ENCODE data around the gene BTBD3. TPM values are rescaled to one million over a fixed set of nuclear protein-coding genes. Genes with fewer than 3 reads are reported as not detected.

Gene BTBD3
- 43.7 and 45.3 TPM in 2 replicates for total RNA-seq (2014; rRNA removed; shearing (Covaris generic))

DNA sequence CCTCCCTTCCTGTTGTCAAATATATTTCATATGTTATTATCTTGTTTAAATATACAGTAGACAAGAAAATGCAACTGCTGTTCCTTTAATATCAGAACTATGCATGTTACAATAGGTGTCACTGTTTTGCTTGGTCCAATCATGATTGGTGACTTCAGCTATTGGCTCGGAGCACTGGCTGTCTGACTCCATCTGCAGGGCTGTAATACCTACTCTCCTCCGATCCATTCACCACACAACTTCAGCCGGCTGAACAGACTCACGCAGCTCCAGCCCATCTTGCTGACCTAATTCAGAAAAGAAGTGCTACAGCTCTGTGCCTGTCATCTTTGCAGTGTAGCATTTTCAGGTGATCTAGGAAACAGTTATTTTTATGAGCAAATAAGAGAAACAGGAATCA is at the start of gene BTBD3:
Gene BTBD3, plus strand, starts transcription at position 231 of the 400 bp plus-strand sequence. CDS start 383 bp downstream, outside the sequence.
- DNase-seq (ENCODE audit: low read depth), result no peak

DNA sequence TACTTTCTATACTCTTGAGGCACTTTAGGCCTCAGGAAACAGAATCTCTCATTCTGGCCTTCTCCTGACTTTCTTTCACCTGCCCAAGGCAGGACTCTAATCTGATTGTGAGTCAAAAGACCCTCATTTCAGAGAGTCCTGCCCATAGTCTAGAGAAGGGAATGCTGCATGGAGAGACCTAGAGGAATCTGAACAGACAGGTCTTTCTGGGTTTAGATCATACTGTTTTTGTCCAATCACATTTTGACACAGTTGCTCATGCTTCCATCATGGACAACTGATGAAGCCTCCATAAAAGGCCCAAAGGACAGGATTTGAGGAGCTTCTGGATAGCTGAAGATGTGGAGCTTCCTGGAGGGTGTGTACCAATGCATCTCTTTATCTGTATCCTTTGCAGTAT is 48.1 kb upstream of the BTBD3 start:
- no peak for DNase-seq (ENCODE audit: low read depth)

DNA sequence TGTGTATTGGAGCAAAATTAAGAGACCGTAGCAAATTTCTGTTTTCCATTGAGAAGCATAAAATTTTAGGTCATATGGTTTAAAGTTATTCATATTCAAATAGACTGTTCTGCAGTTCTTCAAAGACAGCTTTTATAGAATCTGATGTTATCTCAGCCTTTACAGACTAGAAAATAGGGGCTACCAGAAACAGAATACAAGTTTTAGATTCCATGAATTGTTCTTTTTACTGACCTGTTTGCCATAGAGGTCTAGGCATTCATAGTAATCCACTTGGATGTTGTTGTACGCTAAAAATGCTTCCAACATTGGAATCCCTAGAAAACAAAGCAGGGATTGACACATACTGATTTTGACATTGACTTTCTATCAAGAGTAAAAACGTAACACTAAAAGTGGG is 47.3 kb upstream of the BTBD3 start:
- DNase-seq (ENCODE audit: low read depth), result no peak

DNA sequence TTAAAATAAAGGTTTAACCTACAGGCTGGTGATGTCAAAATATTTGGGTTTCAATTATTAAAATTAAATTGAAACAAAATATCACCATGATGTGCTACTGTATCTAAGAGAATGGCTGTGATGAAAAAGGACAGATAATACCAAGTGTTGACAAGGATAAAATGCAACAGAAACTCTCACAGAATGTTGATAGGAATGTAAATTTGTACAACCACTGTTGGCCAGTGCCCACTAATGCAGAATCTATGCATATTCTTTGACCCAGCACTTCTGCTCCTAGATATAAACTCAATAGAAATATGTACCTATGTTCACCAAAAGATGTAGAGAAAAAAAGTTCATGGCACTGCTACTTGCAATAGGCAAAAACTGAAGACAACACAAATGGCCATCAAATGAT is 41.1 kb upstream of the BTBD3 start:
- no peak for DNase-seq (ENCODE audit: low read depth)

DNA sequence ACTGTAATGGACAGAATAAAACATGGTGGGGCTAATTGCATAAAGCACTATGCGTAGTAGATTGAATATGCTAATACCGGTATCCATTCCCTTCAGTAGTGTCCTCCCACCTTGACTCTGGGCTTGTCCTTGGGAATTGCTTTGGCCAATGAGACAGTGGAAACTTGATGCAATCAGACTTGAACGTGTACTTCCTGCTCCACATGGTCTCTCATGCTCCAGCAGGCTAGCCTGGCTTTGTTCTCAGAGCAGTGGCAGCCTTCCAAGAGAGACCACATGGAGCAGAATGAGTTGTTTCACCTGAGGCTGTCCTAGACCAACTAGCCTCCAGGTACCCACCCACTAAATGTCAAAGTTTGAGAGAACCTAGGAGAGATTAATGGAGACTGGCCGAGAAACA is 37.0 kb upstream of the BTBD3 start:
- peak; percentile 13 for DNase-seq (ENCODE audit: low read depth)

DNA sequence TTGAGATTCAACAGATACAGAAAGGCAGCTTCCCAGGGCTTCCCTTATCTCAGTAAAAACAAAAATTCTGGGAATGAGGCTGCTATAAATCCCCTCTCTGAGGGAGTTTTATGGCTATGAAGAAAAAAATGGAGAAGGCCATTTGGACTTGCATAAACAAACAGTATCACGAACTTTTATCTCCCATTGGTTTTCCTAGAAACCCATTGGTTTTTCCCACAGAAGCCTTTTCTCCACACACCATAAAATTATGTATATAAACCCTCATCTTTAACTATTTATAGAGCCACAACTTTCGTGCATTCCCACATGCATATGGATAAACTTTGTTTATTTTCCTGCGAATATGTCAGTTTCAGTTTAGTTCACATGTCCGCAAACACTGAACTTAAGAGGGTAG is 36.2 kb upstream of the BTBD3 start:
- no peak for DNase-seq (ENCODE audit: low read depth)

DNA sequence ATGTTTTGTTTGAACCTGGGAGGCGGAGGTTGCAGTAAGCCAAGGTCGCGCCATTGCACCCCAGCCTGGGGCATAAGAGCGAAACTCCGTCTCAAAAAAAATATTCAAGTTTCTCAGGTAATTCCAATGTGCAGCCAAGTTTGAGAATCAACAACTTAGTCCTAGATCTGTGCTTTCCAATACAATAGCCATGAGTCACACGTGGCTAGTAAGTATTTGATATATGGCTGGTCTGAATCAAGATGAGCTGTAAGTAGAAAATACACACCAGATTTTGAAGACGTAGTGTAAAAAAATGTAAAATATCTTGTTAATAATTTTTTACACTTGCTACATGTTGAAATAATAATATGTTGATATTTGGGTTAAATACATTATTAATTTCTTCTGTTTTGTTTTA is 35.0 kb upstream of the BTBD3 start:
- no peak for DNase-seq (ENCODE audit: low read depth)

DNA sequence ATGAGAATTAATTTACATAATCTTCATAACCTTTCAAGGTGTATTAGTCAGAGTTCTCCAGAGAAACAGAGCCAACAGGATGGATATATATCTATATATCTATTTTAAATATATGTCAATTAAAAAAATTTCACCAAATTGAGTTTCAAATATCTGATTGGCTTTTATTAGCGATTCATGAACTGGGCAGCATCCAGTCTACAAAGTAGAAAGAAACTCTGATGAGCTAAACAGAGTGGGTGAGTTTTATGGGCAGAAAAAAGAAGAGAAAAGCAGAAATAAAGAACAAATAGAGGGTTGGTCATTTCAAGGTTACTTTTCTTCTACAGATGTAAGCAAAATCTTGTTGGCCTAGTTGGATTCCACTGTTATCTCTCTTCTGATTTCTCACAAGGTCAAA is 29.0 kb upstream of the BTBD3 start:
- no peak for DNase-seq (ENCODE audit: low read depth)

DNA sequence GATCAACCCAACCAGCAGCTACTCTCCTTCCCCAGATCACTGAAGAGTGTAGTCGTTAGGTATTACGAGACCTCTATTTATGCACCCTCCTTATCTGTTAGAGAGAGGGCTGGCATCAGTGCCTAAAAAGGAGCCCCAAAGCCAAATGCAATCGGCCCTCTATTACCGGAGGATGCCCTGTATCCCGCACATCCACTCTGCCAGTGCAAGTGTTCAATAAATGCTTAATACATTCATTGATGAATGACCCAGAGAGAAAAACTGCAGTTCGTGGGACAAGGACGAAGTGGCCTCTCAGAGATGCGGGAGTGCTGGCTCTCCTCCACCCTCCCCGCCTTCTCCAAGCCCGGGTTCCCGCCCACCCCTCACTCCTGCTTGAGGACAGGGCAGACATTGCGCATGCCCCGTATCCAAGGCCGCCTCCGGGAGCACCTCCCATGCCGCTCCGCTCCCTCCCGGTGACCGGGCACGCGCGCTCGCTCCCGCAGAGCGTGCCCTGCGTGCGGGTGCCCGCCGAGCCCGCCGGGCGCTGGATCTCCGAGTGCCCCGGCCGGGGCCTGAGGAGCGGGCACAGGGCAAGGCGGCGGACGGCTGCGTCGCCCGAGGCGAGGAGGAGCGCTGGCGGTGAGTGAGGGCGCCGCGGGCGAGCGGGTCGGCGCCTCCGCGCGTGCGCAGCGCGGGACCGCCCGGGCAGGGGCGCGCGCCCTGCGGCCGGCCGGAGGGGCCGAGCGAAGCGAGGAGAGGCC is 27.2 kb upstream of the BTBD3 start:
- peak; percentile 92 for DNase-seq (ENCODE audit: low read depth)

DNA sequence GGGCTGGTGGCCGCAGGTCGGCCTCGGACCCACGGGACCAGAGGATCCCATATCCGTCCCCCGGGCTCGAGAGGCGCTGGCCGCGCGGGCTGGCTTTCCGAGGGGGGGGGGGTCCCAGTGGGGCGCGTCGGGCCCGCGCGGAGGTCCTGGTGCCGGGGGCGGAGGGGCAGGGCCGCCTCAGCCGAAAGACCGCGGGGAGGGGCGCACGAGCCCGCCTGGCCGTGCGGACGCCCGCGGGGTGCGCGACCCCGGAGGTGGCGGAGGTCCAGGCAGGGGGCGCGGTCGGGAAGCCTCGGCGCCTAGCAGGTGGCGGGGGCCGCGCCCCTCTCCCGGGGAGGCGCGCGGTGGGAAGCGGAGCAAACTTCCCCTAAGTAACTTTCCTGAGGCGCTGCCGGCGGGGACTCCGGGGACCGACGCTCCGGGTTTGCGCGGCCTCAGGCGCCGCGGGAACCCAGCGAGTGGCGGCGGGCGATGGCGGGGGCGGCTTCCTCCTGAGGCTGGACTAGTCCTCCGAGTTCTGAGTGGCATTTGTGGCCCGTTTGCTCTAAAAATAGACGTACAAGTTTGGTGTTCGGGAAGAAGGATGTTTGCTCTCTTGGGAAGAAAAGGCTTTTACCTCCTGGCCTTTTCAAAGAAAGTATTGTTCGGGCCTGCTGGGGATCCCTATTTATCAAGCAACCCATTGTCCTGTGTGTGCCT is 26.5 kb upstream of the BTBD3 start:
- DNase-seq (ENCODE audit: low read depth), result peak; percentile 68

DNA sequence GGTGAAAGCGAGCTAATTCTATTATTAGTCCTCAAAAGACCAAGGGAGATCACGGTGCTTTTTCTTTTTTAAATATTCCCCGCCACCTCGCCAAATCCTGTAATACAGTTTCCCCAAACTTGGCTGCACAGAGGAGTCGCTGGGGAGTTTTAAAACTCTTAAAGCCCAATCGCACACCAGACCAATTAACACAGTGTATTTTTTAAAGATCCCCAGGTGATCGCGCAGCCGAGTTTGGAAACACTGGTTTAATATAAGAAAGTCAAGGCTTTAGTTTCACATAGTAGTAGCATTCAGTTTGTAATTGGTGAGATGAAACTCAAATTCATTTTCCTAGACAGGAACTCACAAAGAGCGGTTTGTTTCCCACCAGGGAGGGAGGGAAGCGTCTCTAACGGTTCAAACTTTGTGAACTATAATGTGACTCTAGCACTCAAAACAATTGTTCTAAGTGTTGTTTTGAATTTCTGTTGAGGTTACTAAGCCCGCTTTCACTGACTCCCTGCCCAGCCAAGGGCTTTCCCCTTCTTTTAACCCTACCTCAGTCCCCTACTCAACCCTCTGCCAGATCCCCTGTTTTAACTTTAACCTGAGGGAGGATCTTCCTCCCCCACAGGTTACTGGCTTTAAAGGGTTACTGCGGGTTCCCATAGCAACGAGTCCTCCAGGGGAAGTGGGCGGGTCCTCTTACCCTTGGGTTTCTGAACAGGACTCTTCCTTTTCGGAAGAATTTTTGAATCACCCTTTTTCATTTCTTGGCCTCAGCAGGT is 25.7 kb upstream of the BTBD3 start:
- DNase-seq (ENCODE audit: low read depth), result peak; percentile 85

DNA sequence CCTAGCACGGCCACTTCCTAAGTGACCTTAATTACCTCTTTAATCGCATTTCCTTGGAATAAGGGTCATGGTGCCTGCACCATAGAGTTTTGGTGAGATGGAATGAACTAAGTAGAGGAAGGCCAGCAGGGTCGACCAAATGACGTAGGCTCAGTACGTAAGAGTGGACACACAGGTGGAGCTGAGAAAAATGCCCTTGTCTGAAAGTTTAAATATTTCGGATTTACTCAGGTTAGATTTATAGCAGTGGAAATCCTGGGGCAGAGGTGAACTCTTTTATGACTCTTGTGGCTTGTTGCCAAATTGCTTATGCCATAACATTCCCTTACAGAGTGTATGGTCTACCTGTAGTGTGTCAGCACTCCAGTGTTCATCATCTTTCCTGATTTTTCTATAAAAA is 23.6 kb upstream of the BTBD3 start:
- no peak for DNase-seq (ENCODE audit: low read depth)

DNA sequence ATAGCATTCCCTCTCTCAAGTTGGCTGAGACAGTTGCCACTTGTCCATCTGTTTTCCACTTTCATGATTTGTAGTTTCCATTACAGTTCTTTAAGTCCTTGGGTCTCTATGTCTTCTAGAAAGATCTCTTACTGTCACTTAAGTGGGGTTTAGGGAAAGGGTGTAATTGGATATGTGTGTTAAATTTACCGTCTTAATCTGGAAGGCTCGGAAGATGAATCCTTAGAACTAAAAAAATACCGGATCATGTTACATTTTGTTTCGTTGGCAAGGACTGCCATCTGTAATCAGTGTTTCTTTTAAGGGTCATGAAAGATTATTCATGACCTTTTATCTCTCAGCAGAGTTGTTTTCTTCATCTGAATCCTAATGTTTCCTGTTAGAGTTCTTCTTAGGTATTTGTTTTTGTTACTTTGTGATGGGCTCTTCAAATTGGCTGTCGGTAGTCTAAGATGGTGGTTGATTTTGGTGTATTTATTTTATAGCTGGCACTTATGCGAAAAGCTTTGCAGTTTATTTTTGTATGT is 21.8 kb upstream of the BTBD3 start:
- DNase-seq (ENCODE audit: low read depth), result peak; percentile 59

DNA sequence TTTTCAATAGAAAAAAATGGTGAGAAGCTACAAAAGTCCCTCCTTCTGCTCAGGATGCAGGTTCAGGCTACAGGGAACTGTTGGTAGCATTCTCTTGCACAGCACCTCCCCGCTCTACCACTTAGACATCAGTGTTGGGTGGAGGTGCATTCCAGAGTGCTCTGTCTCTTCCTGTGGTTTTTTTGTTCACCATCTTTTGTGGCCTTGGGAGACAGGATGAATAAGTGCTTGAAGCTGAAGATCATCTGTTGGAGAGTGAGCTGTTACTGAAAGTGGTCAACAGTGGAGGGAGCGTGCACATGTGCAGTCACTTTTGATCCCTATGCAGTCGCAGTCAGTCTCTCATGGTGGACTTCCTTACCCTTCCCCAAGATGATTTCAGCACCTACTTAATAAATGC is 16.6 kb upstream of the BTBD3 start:
- DNase-seq (ENCODE audit: low read depth), result peak; percentile 97

DNA sequence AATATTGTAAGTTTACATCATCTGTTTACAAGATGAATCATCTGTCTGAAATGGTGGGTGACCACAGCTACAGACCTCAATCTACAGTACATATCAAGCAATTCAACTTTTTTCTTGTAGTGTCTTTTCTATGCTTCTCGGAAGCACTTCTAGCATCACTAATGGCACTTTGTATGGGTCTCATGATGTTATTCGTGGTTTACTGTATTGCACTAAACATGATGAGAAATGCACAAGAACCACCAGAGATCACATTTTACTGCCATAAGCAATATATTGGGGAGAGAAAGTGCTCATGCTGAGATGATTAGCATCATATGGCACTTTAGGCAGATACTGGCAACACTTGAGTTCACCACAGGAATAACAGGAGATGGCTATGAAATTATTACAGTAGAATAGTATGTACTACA is 15.4 kb upstream of the BTBD3 start:
- peak; percentile 77 for DNase-seq (ENCODE audit: low read depth)

DNA sequence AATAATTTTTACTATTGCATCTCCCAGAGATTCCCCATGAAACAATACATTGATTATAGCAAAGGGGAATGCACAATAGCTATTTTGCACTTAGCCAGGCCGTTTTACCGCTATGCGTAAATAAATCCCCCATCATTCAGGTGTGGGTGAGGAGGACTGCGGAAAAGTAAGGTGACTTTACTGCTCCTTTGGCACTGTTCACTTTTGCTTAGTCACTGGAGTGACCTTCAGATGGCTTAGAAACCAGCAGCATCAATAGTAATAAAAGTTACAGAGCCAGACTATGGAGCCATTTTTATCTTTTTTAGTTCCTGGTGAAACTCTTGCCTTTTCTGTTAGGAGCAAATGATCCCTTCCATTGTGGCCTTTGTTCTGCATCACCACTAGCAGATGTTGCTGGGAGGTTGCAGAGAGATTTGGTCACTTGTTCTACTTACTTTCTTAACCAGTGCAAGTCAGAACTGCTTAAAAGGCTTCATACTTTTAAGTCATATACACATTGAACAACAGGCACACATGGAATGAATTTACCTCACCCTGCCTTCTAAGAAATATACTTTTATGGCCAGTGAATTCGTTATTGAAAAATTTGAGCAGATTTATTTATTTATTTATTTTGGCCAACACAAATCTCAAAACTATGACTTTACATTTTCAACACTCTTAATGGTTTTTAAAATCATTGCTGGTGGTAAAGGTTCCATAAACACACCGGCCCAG is 12.1 kb upstream of the BTBD3 start:
- no peak for DNase-seq (ENCODE audit: low read depth)

DNA sequence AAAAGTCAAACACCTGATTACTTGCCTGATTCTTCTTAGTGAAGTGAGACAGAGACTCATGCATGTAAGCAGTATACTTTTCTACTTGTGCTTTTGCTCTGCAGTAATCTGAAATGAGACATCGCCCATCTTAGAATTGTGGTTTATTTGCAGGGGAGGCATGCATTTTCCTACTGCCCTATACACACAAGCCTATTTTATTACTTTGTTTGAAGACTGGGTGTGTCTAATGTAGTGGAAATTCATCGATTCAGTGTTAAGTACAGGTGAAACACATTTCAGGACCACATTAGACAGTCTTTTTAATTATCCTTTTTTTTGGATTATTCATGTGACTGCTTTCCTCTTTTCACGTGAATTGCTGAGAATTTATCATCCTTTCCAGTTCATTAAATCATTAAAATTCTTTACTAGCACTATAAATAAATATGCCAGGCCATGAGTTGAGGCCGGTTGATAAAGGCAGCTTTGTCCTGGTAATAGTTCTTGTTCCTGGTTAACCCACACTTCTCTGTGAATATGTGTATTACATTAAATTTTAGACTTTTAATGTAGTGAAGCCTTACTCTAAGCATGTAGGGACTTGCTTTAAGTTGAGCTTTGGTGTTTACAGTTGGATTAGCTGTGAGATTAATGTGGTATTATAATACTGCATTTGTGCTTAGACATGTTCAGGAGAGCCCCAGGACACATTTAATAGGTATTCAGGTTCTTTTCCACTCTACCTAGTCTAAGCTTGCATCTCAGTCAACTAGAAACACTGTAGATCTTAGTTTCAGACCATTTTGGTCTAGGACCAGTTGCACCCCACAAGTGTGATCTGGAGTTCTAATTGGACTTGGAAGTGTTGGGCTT is 10.8 kb upstream of the BTBD3 start:
- no peak for DNase-seq (ENCODE audit: low read depth)

DNA sequence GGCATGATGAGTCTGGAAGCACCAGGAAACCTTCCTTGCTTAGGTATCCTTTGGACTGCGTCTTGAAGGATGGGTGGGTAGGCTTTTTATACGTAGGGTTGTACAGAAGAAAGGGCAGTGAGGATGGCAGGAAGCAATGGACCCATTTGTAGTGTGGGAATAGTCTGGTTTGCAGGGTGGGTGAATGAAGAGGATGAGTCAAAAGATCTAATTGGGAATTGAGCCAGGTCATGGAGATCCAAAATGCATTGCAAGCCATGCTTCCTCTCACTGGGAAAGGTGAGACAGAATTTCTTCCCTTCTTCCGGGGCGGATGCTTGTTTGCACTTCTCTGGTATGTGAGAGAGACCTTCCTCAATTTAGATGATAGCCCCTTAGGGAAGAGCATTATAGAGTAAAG is 10.1 kb upstream of the BTBD3 start:
- peak; percentile 58 for DNase-seq (ENCODE audit: low read depth)

DNA sequence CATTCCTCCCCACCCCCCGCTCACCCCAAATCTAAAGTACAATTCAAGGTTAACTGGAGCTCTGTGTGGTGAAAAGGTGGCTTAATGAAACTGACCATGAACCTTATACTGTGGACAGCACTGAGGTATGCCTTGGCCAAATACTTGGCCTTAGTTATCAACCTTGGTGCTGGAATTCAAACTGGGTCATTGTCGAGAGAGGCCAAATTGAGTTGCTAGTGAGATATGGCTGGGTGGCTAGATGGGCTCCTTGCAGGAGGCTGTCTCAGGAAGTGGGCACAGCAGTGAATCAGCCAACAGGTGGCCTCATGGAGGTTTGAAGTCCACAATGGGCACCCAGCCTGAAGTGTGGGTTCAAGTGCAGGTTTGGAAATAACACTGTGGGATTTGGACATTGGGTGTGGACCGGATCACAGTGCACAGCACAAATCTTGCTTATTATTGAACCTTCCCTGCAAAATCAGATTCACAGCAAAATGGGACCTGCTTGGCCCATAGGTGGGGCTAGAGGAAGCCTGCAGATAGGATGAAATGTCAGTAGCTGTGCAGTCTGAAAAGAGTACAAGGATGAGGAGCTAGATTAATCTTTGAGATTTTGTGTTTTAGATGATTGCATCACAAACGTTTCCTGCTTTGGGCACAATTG is 5.6 kb upstream of the BTBD3 start:
- DNase-seq (ENCODE audit: low read depth), result peak; percentile 20
